K562 (cell line): ENCODE data around the gene PLEKHA5.

Source experiments
- HDGF ChIP-seq: fragments of 450-650 bp; IDR thresholded peaks from 2 replicates; pipeline ENCODE4 v1.6.1; 2016
- TF ChIP-seq, protein P1 (sequence below), 3 experiments: IDR thresholded peaks in 2 of 3; conservative IDR thresholded peaks in 1 of 3; 2 replicates each; pipeline ENCODE4 v1.5.1; 2011 to 2012; ENCODE audit warnings: low read length in 3 of 3, mild to moderate bottlenecking in 3 of 3, control low read depth in 2 of 3, improper control_type of control experiment in 1 of 3, inconsistent platforms in 1 of 3, low read depth in 1 of 3, mixed read lengths in 1 of 3, moderate library complexity in 1 of 3; ENCODE audit not compliant: insufficient read depth in 2 of 3

DNA sequence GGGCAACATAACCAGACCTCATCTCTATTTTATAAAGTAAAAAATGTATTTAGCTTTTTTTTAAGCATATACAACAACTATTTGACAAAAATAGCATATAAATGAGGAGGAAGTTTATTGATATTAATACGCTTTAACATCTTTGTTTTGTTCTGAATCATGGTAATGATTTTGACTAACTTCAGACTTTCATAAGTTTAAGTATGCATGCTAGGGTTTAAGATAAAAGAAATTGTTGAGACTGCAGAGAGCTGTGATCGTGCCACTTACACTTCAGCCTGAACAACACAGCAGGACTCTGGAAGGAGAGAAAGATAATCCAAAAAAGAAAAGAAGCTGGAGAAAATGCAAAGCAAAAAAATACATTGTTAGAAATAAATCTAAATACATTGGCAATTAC lies 221.8 kb downstream of the PLEKHA5 start:
- TF ChIP-seq, protein P1, sequence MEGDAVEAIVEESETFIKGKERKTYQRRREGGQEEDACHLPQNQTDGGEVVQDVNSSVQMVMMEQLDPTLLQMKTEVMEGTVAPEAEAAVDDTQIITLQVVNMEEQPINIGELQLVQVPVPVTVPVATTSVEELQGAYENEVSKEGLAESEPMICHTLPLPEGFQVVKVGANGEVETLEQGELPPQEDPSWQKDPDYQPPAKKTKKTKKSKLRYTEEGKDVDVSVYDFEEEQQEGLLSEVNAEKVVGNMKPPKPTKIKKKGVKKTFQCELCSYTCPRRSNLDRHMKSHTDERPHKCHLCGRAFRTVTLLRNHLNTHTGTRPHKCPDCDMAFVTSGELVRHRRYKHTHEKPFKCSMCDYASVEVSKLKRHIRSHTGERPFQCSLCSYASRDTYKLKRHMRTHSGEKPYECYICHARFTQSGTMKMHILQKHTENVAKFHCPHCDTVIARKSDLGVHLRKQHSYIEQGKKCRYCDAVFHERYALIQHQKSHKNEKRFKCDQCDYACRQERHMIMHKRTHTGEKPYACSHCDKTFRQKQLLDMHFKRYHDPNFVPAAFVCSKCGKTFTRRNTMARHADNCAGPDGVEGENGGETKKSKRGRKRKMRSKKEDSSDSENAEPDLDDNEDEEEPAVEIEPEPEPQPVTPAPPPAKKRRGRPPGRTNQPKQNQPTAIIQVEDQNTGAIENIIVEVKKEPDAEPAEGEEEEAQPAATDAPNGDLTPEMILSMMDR (IDR thresholded peaks at IDR 0.05 in 2 of 3, conservative IDR thresholded peaks at IDR 0.05 in 1 of 3; ENCODE audit: insufficient read depth in 2 of 3, low read depth in 1 of 3, low read length in 3 of 3), result no peak
- TF ChIP-seq HDGF, result no peak
